HepG2 (cell line): Measurements from ENCODE around the gene GRM1. TPM values are rescaled to one million over a fixed set of nuclear protein-coding genes. Genes with fewer than 3 reads are reported as not detected.

Experiments
- ATAC-seq: fragments of 200-7000 bp; cut with Tn5 transposase; 3 replicates; pipeline ENCODE4 v1.9.1; 2020; ENCODE audit warnings: mild to moderate bottlenecking, moderate library complexity
- BruUV-seq: library from RNA; stranded (reverse); fragments of 400-500 nt; replicated peaks from 2 replicates; lab custom pipeline; 2021; lab: Mats Ljungman, UMichigan
- CTCF ChIA-PET: fragments of 300-600 bp; formaldehyde crosslinking; extraction: SDS; loops from one replicate; lab custom pipeline; 2021; ENCODE audit warnings: low total read pairs, inconsistent platforms, low intra/inter-chr PET ratio; lab: Yijun Ruan, JAX
- POLR2A ChIA-PET: fragments of 350-600 bp; sonication (Branson Sonifier 250); formaldehyde crosslinking; loops from one replicate; lab custom pipeline; 2020; ENCODE audit warnings: antibody characterized with exemption, inconsistent platforms; lab: Yijun Ruan, JAX
- DNase-seq: peaks from one replicate; pipeline ENCODE4 v3.0.0-alpha.2; 2015; ENCODE audit warnings: low spot score
- FAIRE-seq: peaks from 3 replicates; lab custom pipeline; 2011; peaks lifted over from hg19 to GRCh38; lab: Jason Lieb, UNC
- H2AFZ ChIP-seq: one replicate; pipeline ENCODE4 v1.6.1; 2011; ENCODE audit warnings: low read length, inconsistent platforms
- H3K27ac ChIP-seq: fragments of 300-600 bp; 3 replicates; pipeline ENCODE4 v1.8.0; 2011; ENCODE audit warnings: mixed run types, mild to moderate bottlenecking, mixed read lengths, low read length, inconsistent platforms; ENCODE audit not compliant: insufficient read depth; ENCODE audit errors: extremely low read length
- H3K27me3 ChIP-seq, 2 experiments: fragments of 200-600 bp in 1 of 2; 2 replicates in 1 of 2; 3 replicates in 1 of 2; pipeline versions ENCODE4 v1.6.0 to v1.8.0; 2011; ENCODE audit warnings: low read length in 2 of 2, mild to moderate bottlenecking in 2 of 2, moderate library complexity in 2 of 2, inconsistent platforms in 1 of 2; ENCODE audit not compliant: insufficient read depth in 2 of 2, control insufficient read depth in 1 of 2
- H3K36me3 ChIP-seq, 2 experiments: fragments of 200-600 bp in 1 of 2; replicated peaks in 1 of 2; 2 replicates in 1 of 2; 3 replicates in 1 of 2; pipeline versions ENCODE4 v1.5.1 to v1.8.0; 2011; ENCODE audit warnings: low read length in 2 of 2, inconsistent platforms in 1 of 2; ENCODE audit not compliant: insufficient read depth in 2 of 2, control insufficient read depth in 1 of 2
- H3K4me1 ChIP-seq: 2 replicates; pipeline ENCODE4 v1.5.1; 2012; ENCODE audit warnings: low read length, inconsistent platforms; ENCODE audit not compliant: insufficient read depth
- H3K4me2 ChIP-seq: 2 replicates; pipeline ENCODE4 v1.6.0; 2011; ENCODE audit warnings: low read depth, low read length, inconsistent platforms
- H3K4me3 ChIP-seq, 3 experiments: fragments of 200-600 bp in 1 of 3; sonication (generic), shearing (Covaris generic) in 1 of 3; replicated peaks in 1 of 3; 2 replicates each; pipeline ENCODE4 v1.5.1; 2011 to 2016; ENCODE audit warnings: low read length in 3 of 3, inconsistent platforms in 2 of 3, low read depth in 2 of 3, mild to moderate bottlenecking in 2 of 3, control low read depth in 1 of 3, mixed read lengths in 1 of 3; ENCODE audit not compliant: insufficient read depth in 1 of 3
- H3K79me2 ChIP-seq: one replicate; pipeline ENCODE4 v1.6.1; 2011; ENCODE audit warnings: low read length, inconsistent platforms; ENCODE audit not compliant: insufficient read depth
- H3K9ac ChIP-seq: 2 replicates; pipeline ENCODE4 v1.6.0; 2011; ENCODE audit warnings: mild to moderate bottlenecking, low read depth, low read length, inconsistent platforms; ENCODE audit not compliant: insufficient read depth
- H3K9me3 ChIP-seq: 2 replicates; pipeline ENCODE4 v1.5.1; 2012; ENCODE audit warnings: mild to moderate bottlenecking, low read length
- H4K20me1 ChIP-seq: 2 replicates; pipeline ENCODE4 v1.6.0; 2011; ENCODE audit warnings: inconsistent platforms, mild to moderate bottlenecking, low read length, moderate library complexity; ENCODE audit not compliant: insufficient read depth
- DMTF1 ChIP-seq: sonication (generic); formaldehyde crosslinking; IDR thresholded peaks from 2 replicates; pipeline ENCODE4 v1.4.0; 2020; ENCODE audit warnings: mild to moderate bottlenecking, missing genetic modification reagents
- FOXJ3 ChIP-seq: sonication (generic); formaldehyde crosslinking; IDR thresholded peaks from 2 replicates; pipeline ENCODE4 v1.4.0; 2020; ENCODE audit warnings: missing genetic modification reagents, mild to moderate bottlenecking, borderline replicate concordance
- FOXM1 ChIP-seq: sonication (generic); formaldehyde crosslinking; IDR thresholded peaks from 2 replicates; pipeline ENCODE4 v1.5.0; 2020; ENCODE audit warnings: missing genetic modification reagents
- HNF4G ChIP-seq, 2 experiments: sonication (generic) in 1 of 2; formaldehyde crosslinking in 1 of 2; IDR thresholded peaks; 2 replicates each; pipeline versions ENCODE4 v1.4.0 to v1.6.1; 2011 to 2020; ENCODE audit warnings: borderline replicate concordance in 2 of 2, low read depth in 2 of 2, mild to moderate bottlenecking in 2 of 2, low read length in 1 of 2, missing genetic modification reagents in 1 of 2, moderate library complexity in 1 of 2
- KLF13 ChIP-seq: sonication (generic); formaldehyde crosslinking; IDR thresholded peaks from 2 replicates; pipeline ENCODE4 v1.4.0; 2020; ENCODE audit warnings: mild to moderate bottlenecking, missing genetic modification reagents
- NFE2 ChIP-seq: sonication (generic); formaldehyde crosslinking; IDR thresholded peaks from 2 replicates; pipeline ENCODE4 v1.4.0; 2020; ENCODE audit warnings: missing genetic modification reagents
- NFIB ChIP-seq: sonication (generic); formaldehyde crosslinking; IDR thresholded peaks from 2 replicates; pipeline ENCODE4 v1.9.0; 2021; ENCODE audit warnings: missing genetic modification reagents, mild to moderate bottlenecking, borderline replicate concordance
- NR2C2 ChIP-seq: sonication (generic); formaldehyde crosslinking; IDR thresholded peaks from 2 replicates; pipeline ENCODE4 v1.4.0; 2020; ENCODE audit warnings: missing genetic modification reagents, mild to moderate bottlenecking, moderate library complexity, borderline replicate concordance
- PCBP1 ChIP-seq: fragments of 200-400 bp; formaldehyde crosslinking; IDR thresholded peaks from 2 replicates; pipeline ENCODE4 v1.6.1; 2017; ENCODE audit warnings: mild to moderate bottlenecking, low read depth, low read length, borderline replicate concordance
- SMARCC2 ChIP-seq: fragments of 450-650 bp; IDR thresholded peaks from 2 replicates; pipeline ENCODE4 v1.6.1; 2017; ENCODE audit warnings: antibody characterized with exemption, mild to moderate bottlenecking
- TRIM22 ChIP-seq: fragments of 450-650 bp; IDR thresholded peaks from 2 replicates; pipeline ENCODE4 v1.6.1; 2017
- ZKSCAN1 ChIP-seq: fragments of 150-350 bp; IDR thresholded peaks from 2 replicates; pipeline ENCODE4 v1.6.1; 2014; ENCODE audit warnings: low read length
- ZNF20 ChIP-seq: sonication (generic); formaldehyde crosslinking; IDR thresholded peaks from 2 replicates; pipeline ENCODE4 v1.4.0; 2020; ENCODE audit warnings: mild to moderate bottlenecking, moderate library complexity, missing genetic modification reagents
- ZNF619 ChIP-seq: sonication (generic); formaldehyde crosslinking; IDR thresholded peaks from 2 replicates; pipeline ENCODE4 v1.4.0; 2020; ENCODE audit warnings: mild to moderate bottlenecking, missing genetic modification reagents
- ZNF749 ChIP-seq: sonication (generic); formaldehyde crosslinking; IDR thresholded peaks from 2 replicates; pipeline ENCODE4 v1.8.0; 2022; ENCODE audit warnings: mild to moderate bottlenecking, missing genetic modification reagents, moderate library complexity, borderline replicate concordance
- ZNF761 ChIP-seq: sonication (generic); formaldehyde crosslinking; conservative IDR thresholded peaks from 2 replicates; pipeline ENCODE4 v1.4.0; 2020; ENCODE audit warnings: mild to moderate bottlenecking, missing genetic modification reagents
- ZSCAN9 ChIP-seq: IDR thresholded peaks from 2 replicates; pipeline ENCODE4 v1.6.1; 2016; ENCODE audit warnings: borderline replicate concordance
- WGBS: methylation state at CpG from one replicate; pipeline ENCODE4 v1.1.6; 2017; ENCODE audit warnings: low lambda C conversion rate; 5-methylcytosine and 5-hydroxymethylcytosine counted together
- in situ Hi-C: cut with HindIII; loops from 2 replicates; pipeline ENCODE4 v1.10.0; 2017; ENCODE audit warnings: low pct_unique_long_range_greater_than_20kb; ENCODE audit not compliant: extremely low pct_ligation_motif_present
- intact Hi-C: fragments of 100-400 bp; cut with micrococcal nuclease; formaldehyde crosslinking; loops from one replicate; pipeline ENCODE4 v1.10.0; 2022; ENCODE audit not compliant: unreplicated experiment
- polyA plus RNA-seq, 8 experiments: library from polyadenylated mRNA; depleted of rRNA in 3 of 8; stranded (reverse) in 7 of 8; unstranded in 1 of 8; fragments of >200 nt; fragmentation: Illumina TruSeq in 4 of 8; extraction: Trizol in 4 of 8; gene quantifications; 2 replicates each; pipeline versions ENCODE4 v1.2.1 to v1.2.3, GENCODE V29; 2011 to 2016; ENCODE audit warnings: low read depth in 4 of 8, missing spikeins in 1 of 8, mixed read lengths in 1 of 8; ENCODE audit not compliant: insufficient read depth in 1 of 8
- total RNA-seq, 5 experiments: library from RNA; depleted of rRNA; stranded (reverse); fragments of >200 nt; fragmentation: Illumina TruSeq; extraction: Trizol; gene quantifications; 2 replicates each; pipeline ENCODE4 v1.2.3, GENCODE V29; 2016; ENCODE audit warnings: low read depth in 1 of 5

GRM1 gene
- total and polyA plus RNA-seq, 2 of the 13 experiments (the other 11 are each of a cell fraction or from before 2014, with no cell fraction given) = 0.09 TPM; not detected in 1

- TF ChIP-seq KLF13 (CRISPR knock-in tag) = no peak
- TF ChIP-seq NR2C2 (CRISPR knock-in tag) = no peak
- no peak for TF ChIP-seq HNF4G (IDR thresholded peaks at IDR 0.05; ENCODE audit: borderline replicate concordance, low read depth, low read length)
- TF ChIP-seq HNF4G (CRISPR knock-in tag; IDR thresholded peaks at IDR 0.05; ENCODE audit: borderline replicate concordance, low read depth) = no peak
- TF ChIP-seq ZNF619 = no peak
- TF ChIP-seq FOXJ3 = no peak
- no peak for TF ChIP-seq FOXM1
- TF ChIP-seq NFIB (CRISPR knock-in tag) = no peak
- TF ChIP-seq NFE2 (CRISPR knock-in tag) = no peak
- no peak for TF ChIP-seq ZKSCAN1
- no peak overlapping the region for H3K27ac ChIP-seq
- no peak for ATAC-seq
- H3K4me1 ChIP-seq = no peaks in the 10 kb centered on the region
- no peak for FAIRE-seq
- H3K4me2 ChIP-seq = no peak overlapping the region
- no peaks in the 10 kb centered on the region for H3K36me3 ChIP-seq
- no peak overlapping the region for H3K9ac ChIP-seq
- H3K9me3 ChIP-seq = no peaks in the 10 kb centered on the region
- in situ Hi-C loops = no loop called here
- intact Hi-C loops = no loop called here
- WGBS = 11% methylated on average over 2 of the region's 2 CpGs
- no peaks in the 10 kb centered on the region for H3K79me2 ChIP-seq
- CTCF ChIA-PET = no interaction called here
- no peak overlapping the region for H3K4me3 ChIP-seq
- no TSS peak for BruUV-seq
- no peak for DNase-seq
- H2AFZ ChIP-seq = no peak overlapping the region
- H3K27me3 ChIP-seq = no peaks in the 10 kb centered on the region; a peak in 1 of 5 replicates
- POLR2A ChIA-PET = no interaction called here
- H4K20me1 ChIP-seq = no peaks in the 10 kb centered on the region
Observed at GRCh38 chr6:146282837-146283236, 254.0 kb downstream of the GRM1 start.

- Histone ChIP-seq H3K79me2 (no peaks in the 10 kb centered on the region), H4K20me1 (no peaks in the 10 kb centered on the region), H3K27ac (no peak overlapping the region), H3K9ac (no peak overlapping the region), H3K4me3 (no peak overlapping the region), H3K36me3 (no peaks in the 10 kb centered on the region), H3K27me3 (no peaks in the 10 kb centered on the region; a peak in 1 of 5 replicates), H3K4me2 (no peak overlapping the region), H2AFZ (no peak overlapping the region), H3K9me3 (no peaks in the 10 kb centered on the region), H3K4me1 (no peaks in the 10 kb centered on the region)
- no peak for ATAC-seq
- in situ Hi-C loops = no loop called here
- WGBS = 0% methylated on average over 2 of the region's 2 CpGs
- intact Hi-C loops = no loop called here
- BruUV-seq = no TSS peak
- FAIRE-seq = no peak
- no peak for DNase-seq
- POLR2A ChIA-PET = no interaction called here
- CTCF ChIA-PET = no interaction called here
- TF ChIP-seq ZNF20 (CRISPR knock-in tag) (no peak), TRIM22 (no peak), ZNF749 (CRISPR knock-in tag) (no peak), SMARCC2 (no peak), ZSCAN9 (no peak), DMTF1 (CRISPR knock-in tag) (no peak), PCBP1 (no peak), ZNF761 (no peak)
Observed at GRCh38 chr6:146284311-146284710, 255.4 kb downstream of the GRM1 start.
